Measurements from ENCODE around the gene BOC. TPM values are rescaled to one million over a fixed set of nuclear protein-coding genes. Genes with fewer than 3 reads are reported as not detected.

Gene BOC
- total and polyA plus RNA-seq, 4 donors, result 2.9 to 21.9 (median 6.4) TPM

- H3K4me1 ChIP-seq (ENCODE audit: control insufficient read depth in 5 of 5, insufficient read depth in 5 of 5, low read length in 5 of 5), result no peaks in the 10 kb centered on the region
- no peak for ATAC-seq (ENCODE audit: insufficient read depth, low FRiP score)
- 97 to 98% methylated on average over 2 of the region's 2 CpGs for WGBS, 2 donors
These were observed 103.6 kb downstream of the BOC start for GRCh38 chr3:113314923-113315322.

GRCh38 chr3:113329757-113330156 is 118.4 kb downstream of the BOC start:
- 47 to 58% methylated on average over 2 of the region's 2 CpGs for WGBS, 2 donors
- Histone ChIP-seq H3K4me1 (ENCODE audit: control insufficient read depth in 5 of 5, insufficient read depth in 5 of 5, low read length in 5 of 5) (no peaks in the 10 kb centered on the region), H3K36me3 (ENCODE audit: control insufficient read depth in 4 of 4, insufficient read depth in 4 of 4, low read length in 4 of 4) (peaks cover 0 to 6% (median 2%) of the 10 kb centered on the region in 4 donors), H3K9ac (ENCODE audit: insufficient read depth in 1 of 2, low read length in 2 of 2) (no peak overlapping the region), H3K27me3 (ENCODE audit: control insufficient read depth in 3 of 3, insufficient read depth in 3 of 3, low read length in 2 of 3) (no peaks in the 10 kb centered on the region), H3K9me3 (ENCODE audit: control insufficient read depth in 4 of 4, insufficient read depth in 3 of 4, low read length in 3 of 4) (no peaks in the 10 kb centered on the region), H3K27ac (ENCODE audit: low read depth in 1 of 2, low read length in 1 of 2) (no peak overlapping the region), H3K4me3 (no peak overlapping the region)
- ATAC-seq (ENCODE audit: insufficient read depth, low FRiP score), result no peak
- no peak for TF ChIP-seq CTCF (IDR thresholded peaks at IDR 0.05; ENCODE audit: control extremely low read depth, extremely low read depth)
- DNase-seq, result peak in 1 of 3 donors; percentile 4

More at GRCh38 chr3:113314923-113315322, 103.6 kb downstream of the BOC start:
- peaks cover 0 to 4% (median 1%) of the 10 kb centered on the region in 4 donors for H3K36me3 ChIP-seq (ENCODE audit: control insufficient read depth in 4 of 4, insufficient read depth in 4 of 4, low read length in 4 of 4)
- H3K27me3 ChIP-seq (ENCODE audit: control insufficient read depth in 3 of 3, insufficient read depth in 3 of 3, low read length in 2 of 3), result no peaks in the 10 kb centered on the region
- DNase-seq, result no peak
- peaks cover 0 to 7% (median 1%) of the 10 kb centered on the region in 4 donors for H3K9me3 ChIP-seq (ENCODE audit: control insufficient read depth in 4 of 4, insufficient read depth in 3 of 4, low read length in 3 of 4)
- H3K27ac ChIP-seq (ENCODE audit: low read depth in 1 of 2, low read length in 1 of 2), result no peak overlapping the region
- no peak overlapping the region for H3K9ac ChIP-seq (ENCODE audit: insufficient read depth in 1 of 2, low read length in 2 of 2)
- no peak overlapping the region for H3K4me3 ChIP-seq
- no peak for TF ChIP-seq CTCF (IDR thresholded peaks at IDR 0.05; ENCODE audit: control extremely low read depth, extremely low read depth)

- no peak for TF ChIP-seq CTCF (IDR thresholded peaks at IDR 0.05; ENCODE audit: control extremely low read depth, extremely low read depth)
- WGBS, 2 donors, result 88 to 91% methylated on average over 2 of the region's 2 CpGs
- H3K27me3 ChIP-seq (ENCODE audit: control insufficient read depth in 3 of 3, insufficient read depth in 3 of 3, low read length in 2 of 3), result no peaks in the 10 kb centered on the region
These were observed 119.4 kb downstream of the BOC start for GRCh38 chr3:113330742-113331141.

GRCh38 chr3:113331187-113331586 is 119.8 kb downstream of the BOC start:
- TF ChIP-seq CTCF (IDR thresholded peaks at IDR 0.05; ENCODE audit: control extremely low read depth, extremely low read depth), result no peak
- DNase-seq (no peak), ATAC-seq (ENCODE audit: insufficient read depth, low FRiP score) (no peak)

More at GRCh38 chr3:113330742-113331141, 119.4 kb downstream of the BOC start:
- no peak overlapping the region for H3K27ac ChIP-seq (ENCODE audit: low read depth in 1 of 2, low read length in 1 of 2)
- ATAC-seq (ENCODE audit: insufficient read depth, low FRiP score) (no peak), DNase-seq (no peak)
- no peak overlapping the region for H3K9ac ChIP-seq (ENCODE audit: insufficient read depth in 1 of 2, low read length in 2 of 2)
- H3K4me1 ChIP-seq (ENCODE audit: control insufficient read depth in 5 of 5, insufficient read depth in 5 of 5, low read length in 5 of 5), result no peaks in the 10 kb centered on the region
- no peak overlapping the region for H3K4me3 ChIP-seq
- no peaks in the 10 kb centered on the region for H3K9me3 ChIP-seq (ENCODE audit: control insufficient read depth in 4 of 4, insufficient read depth in 3 of 4, low read length in 3 of 4)
- peaks cover 0 to 6% (median 2%) of the 10 kb centered on the region in 4 donors for H3K36me3 ChIP-seq (ENCODE audit: control insufficient read depth in 4 of 4, insufficient read depth in 4 of 4, low read length in 4 of 4)

More at GRCh38 chr3:113331187-113331586, 119.8 kb downstream of the BOC start:
- Histone ChIP-seq H3K4me3 (no peak overlapping the region), H3K9me3 (ENCODE audit: control insufficient read depth in 4 of 4, insufficient read depth in 3 of 4, low read length in 3 of 4) (no peaks in the 10 kb centered on the region), H3K27ac (ENCODE audit: low read depth in 1 of 2, low read length in 1 of 2) (no peak overlapping the region), H3K36me3 (ENCODE audit: control insufficient read depth in 4 of 4, insufficient read depth in 4 of 4, low read length in 4 of 4) (peaks cover 0 to 3% (median 1%) of the 10 kb centered on the region in 4 donors), H3K9ac (ENCODE audit: insufficient read depth in 1 of 2, low read length in 2 of 2) (no peak overlapping the region), H3K27me3 (ENCODE audit: control insufficient read depth in 3 of 3, insufficient read depth in 3 of 3, low read length in 2 of 3) (no peaks in the 10 kb centered on the region), H3K4me1 (ENCODE audit: control insufficient read depth in 5 of 5, insufficient read depth in 5 of 5, low read length in 5 of 5) (no peaks in the 10 kb centered on the region)

Data from lung (tissue), 12 donors.